Endothelial cell of umbilical vein (primary cell): Measurements from ENCODE around the gene PRSS22.

Source experiments
- CTCF ChIP-seq, 2 donors: IDR thresholded peaks; 1 replicate in 1 of 2; 2 replicates in 1 of 2; pipeline ENCODE4 v1.5.1; 2011; ENCODE audit warnings: low read length in 2 of 2, mild to moderate bottlenecking in 2 of 2, moderate library complexity in 2 of 2, control low read depth in 1 of 2, inconsistent platforms in 1 of 2, low read depth in 1 of 2; ENCODE audit not compliant: insufficient read depth in 1 of 2; ENCODE audit errors: extremely low read depth in 1 of 2
- EZH2 ChIP-seq: IDR thresholded peaks from 2 replicates; pipeline ENCODE4 v1.6.1; 2012; ENCODE audit warnings: borderline replicate concordance, low read depth, mild to moderate bottlenecking, moderate library complexity, low read length, inconsistent platforms; ENCODE audit not compliant: severe bottlenecking
- FOS ChIP-seq: IDR thresholded peaks from 2 replicates; pipeline ENCODE4 v1.6.1; 2011; ENCODE audit warnings: mild to moderate bottlenecking, low read length, moderate library complexity, borderline replicate concordance; ENCODE audit not compliant: insufficient read depth
- JUN ChIP-seq: IDR thresholded peaks from 2 replicates; pipeline ENCODE4 v1.6.1; 2011; ENCODE audit warnings: borderline replicate concordance, low read depth; ENCODE audit not compliant: insufficient read length, insufficient read depth
- MYC ChIP-seq: IDR thresholded peaks from one replicate; pipeline ENCODE4 v1.6.1; 2011; ENCODE audit warnings: mild to moderate bottlenecking, low read depth, low read length
- POLR2A ChIP-seq: IDR thresholded peaks from 2 replicates; pipeline ENCODE4 v1.6.1; 2012; ENCODE audit warnings: low read depth, mild to moderate bottlenecking, control low read depth, low read length
- POLR2AphosphoS5 ChIP-seq: IDR thresholded peaks from 2 replicates; pipeline ENCODE4 v1.6.1; 2012; ENCODE audit warnings: low read depth, mild to moderate bottlenecking, control low read depth, low read length, moderate library complexity; ENCODE audit not compliant: insufficient read depth

- no peak for TF ChIP-seq POLR2A
- TF ChIP-seq CTCF (IDR thresholded peaks at IDR 0.05; ENCODE audit: extremely low read depth in 1 of 2, insufficient read depth in 1 of 2, low read depth in 1 of 2, low read length in 2 of 2): no peak
- no peak for TF ChIP-seq POLR2AphosphoS5
- no peak for TF ChIP-seq JUN
- no peak for TF ChIP-seq EZH2
- no peak for TF ChIP-seq FOS
- no peak for TF ChIP-seq MYC
Measured at GRCh38 chr16:2855536-2855935, 2.4 kb downstream of the PRSS22 start.
